SK-N-MC (cell line): ENCODE data around the gene SELENOS.

Experiments used
- EZH2 ChIP-seq: fragments of 200-600 bp; sonication (generic); IDR thresholded peaks from one replicate; pipeline ENCODE4 v1.6.1; 2017; ENCODE audit warnings: antibody characterized with exemption
- FOXP2 ChIP-seq: optimal IDR thresholded peaks from 2 replicates; pipeline ENCODE3; 2011; ENCODE audit warnings: mild to moderate bottlenecking, moderate library complexity; ENCODE audit not compliant: insufficient read depth; ENCODE audit errors: extremely low read length, control extremely low read depth

DNA sequence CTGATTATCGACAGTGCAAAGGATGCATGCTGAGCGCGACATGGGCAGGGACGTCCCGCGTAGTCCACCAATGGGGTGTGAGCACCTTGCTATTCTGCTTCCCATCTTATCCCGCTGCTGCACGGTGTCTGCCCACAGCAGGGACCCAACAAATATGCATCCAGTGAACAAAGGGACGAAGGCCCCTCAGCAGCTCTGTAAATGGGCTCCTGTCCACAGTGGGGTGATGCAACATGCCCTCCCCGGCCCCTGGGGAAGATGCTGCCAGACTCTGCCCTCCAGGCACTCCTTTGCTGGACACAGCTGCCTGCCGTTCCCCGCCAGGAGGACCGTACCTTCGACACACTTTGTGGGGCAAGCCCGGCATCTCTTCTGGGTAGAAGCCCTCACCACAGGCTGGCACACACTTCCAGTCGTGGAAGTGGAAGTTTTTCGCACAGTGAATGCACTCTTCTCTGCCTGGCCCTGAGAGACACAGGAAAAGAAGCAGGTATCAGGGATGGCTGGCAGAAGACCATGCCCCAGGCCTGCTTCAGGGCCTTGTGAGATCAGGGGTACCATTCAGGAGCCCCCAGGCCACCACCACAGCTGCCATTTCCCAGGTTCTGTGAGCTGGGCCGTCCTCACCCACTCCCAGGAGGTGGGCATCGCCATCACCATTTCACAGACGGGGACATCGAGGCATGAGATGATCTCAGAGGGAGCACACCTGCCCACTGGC lies 35.9 kb upstream of the SELENOS start:
- TF ChIP-seq EZH2 (no peak), FOXP2 (no peak)
